ENCODE data around the gene PEAR1. TPM values are rescaled to one million over a fixed set of nuclear protein-coding genes. Genes with fewer than 3 reads are reported as not detected.

PEAR1 gene
- total RNA-seq, 1 experiment from 2014 or later = 9.8 TPM

- intact Hi-C loops (cut with micrococcal nuclease; ENCODE audit: unreplicated experiment) = no loop called here
- ChIA-PET CTCF (no interaction called here), POLR2A (ENCODE audit: unreplicated experiment) (no interaction called here)
- Histone ChIP-seq H3K9me2 (ENCODE audit: insufficient read depth) (no peaks in the 10 kb centered on the region), H2AFZ (no peak overlapping the region), H3K9me3 (ENCODE audit: insufficient read depth, low read depth) (no peaks in the 10 kb centered on the region), H3K4me3 (no peak overlapping the region), H3K4me1 (replicated peaks; ENCODE audit: insufficient read depth) (peaks cover 25% of the 10 kb centered on the region), H3F3A (ENCODE audit: insufficient read depth, low read depth) (peaks cover 13% of the 10 kb centered on the region), H3K79me2 (ENCODE audit: low read depth) (no peaks in the 10 kb centered on the region), H4K20me1 (ENCODE audit: insufficient read depth) (no peaks in the 10 kb centered on the region), H3K36me3 (ENCODE audit: low read depth) (no peaks in the 10 kb centered on the region), H3K27ac (no peak overlapping the region), H3K27me3 (ENCODE audit: insufficient read depth, low read depth) (no peaks in the 10 kb centered on the region), H3K4me2 (no peak overlapping the region)
- no peak for DNase-seq
- no TSS peak for BruUV-seq (replicated peaks)
- no peak for TF ChIP-seq EZH2 (IDR thresholded peaks at IDR 0.05; ENCODE audit: low read depth)
- TF ChIP-seq, protein P1, sequence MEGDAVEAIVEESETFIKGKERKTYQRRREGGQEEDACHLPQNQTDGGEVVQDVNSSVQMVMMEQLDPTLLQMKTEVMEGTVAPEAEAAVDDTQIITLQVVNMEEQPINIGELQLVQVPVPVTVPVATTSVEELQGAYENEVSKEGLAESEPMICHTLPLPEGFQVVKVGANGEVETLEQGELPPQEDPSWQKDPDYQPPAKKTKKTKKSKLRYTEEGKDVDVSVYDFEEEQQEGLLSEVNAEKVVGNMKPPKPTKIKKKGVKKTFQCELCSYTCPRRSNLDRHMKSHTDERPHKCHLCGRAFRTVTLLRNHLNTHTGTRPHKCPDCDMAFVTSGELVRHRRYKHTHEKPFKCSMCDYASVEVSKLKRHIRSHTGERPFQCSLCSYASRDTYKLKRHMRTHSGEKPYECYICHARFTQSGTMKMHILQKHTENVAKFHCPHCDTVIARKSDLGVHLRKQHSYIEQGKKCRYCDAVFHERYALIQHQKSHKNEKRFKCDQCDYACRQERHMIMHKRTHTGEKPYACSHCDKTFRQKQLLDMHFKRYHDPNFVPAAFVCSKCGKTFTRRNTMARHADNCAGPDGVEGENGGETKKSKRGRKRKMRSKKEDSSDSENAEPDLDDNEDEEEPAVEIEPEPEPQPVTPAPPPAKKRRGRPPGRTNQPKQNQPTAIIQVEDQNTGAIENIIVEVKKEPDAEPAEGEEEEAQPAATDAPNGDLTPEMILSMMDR (conservative IDR thresholded peaks at IDR 0.05) = no peak
Observed at GRCh38 chr1:156901590-156901900, 8.0 kb downstream of the PEAR1 start.

- H3K9me2 ChIP-seq (ENCODE audit: insufficient read depth) = no peaks in the 10 kb centered on the region
- POLR2A ChIA-PET (ENCODE audit: unreplicated experiment) = no interaction called here
- no peaks in the 10 kb centered on the region for H4K20me1 ChIP-seq (ENCODE audit: insufficient read depth)
- peaks cover 8% of the 10 kb centered on the region for H3F3A ChIP-seq (ENCODE audit: insufficient read depth, low read depth)
- no peak overlapping the region for H3K27ac ChIP-seq
- no TSS peak for BruUV-seq (replicated peaks)
- H3K27me3 ChIP-seq (ENCODE audit: insufficient read depth, low read depth) = no peaks in the 10 kb centered on the region
- no peak for DNase-seq
- no peak overlapping the region for H3K4me3 ChIP-seq
- no peaks in the 10 kb centered on the region for H3K36me3 ChIP-seq (ENCODE audit: low read depth)
- H3K79me2 ChIP-seq (ENCODE audit: low read depth) = no peaks in the 10 kb centered on the region
- peaks cover 24% of the 10 kb centered on the region for H3K4me1 ChIP-seq (replicated peaks; ENCODE audit: insufficient read depth)
- no peak for TF ChIP-seq EZH2 (IDR thresholded peaks at IDR 0.05; ENCODE audit: low read depth)
- TF ChIP-seq, protein P1 (conservative IDR thresholded peaks at IDR 0.05) = no peak
- H3K4me2 ChIP-seq = no peak overlapping the region
- CTCF ChIA-PET = no interaction called here
- intact Hi-C loops (cut with micrococcal nuclease; ENCODE audit: unreplicated experiment) = no loop called here
- H2AFZ ChIP-seq = no peak overlapping the region
- H3K9me3 ChIP-seq (ENCODE audit: insufficient read depth, low read depth) = no peaks in the 10 kb centered on the region
Observed at GRCh38 chr1:156901966-156902915, 8.7 kb downstream of the PEAR1 start.

DNA sequence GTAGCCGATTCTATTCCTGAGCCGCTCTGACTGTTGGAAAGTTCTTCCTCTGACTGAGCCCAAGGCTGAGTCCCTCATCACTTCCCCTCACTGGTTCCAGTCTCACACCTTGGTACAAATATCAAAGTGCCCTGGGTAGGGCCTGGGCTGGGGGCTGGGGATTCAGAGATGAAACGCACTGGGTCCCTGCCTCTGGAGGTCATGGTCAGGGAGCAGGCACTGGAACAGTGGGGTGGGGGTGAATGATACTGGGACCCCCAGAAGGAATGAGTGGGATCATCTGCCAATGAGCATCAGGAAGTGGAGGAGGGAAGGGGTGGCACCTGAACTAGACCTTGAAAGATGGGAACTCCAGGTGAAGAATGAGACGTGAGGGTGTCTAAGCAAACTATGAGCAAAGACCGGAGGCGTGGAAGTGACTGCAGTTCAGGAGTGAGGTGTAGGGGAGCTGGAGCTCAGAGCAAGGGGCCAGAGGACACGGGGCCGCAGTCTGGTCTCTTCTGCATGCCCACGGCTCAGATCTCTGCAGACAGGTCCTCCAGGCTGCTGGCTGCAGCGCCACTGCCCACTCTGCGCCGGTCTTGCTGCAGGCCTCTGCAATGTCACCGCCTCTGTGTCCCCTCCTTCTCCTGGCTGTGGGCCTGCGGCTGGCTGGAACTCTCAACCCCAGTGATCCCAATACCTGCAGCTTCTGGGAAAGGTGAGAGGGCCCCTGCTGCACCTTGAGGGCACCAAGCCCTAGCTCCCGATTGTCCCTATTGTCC lies 10.0 kb downstream of the PEAR1 start:
- no peak overlapping the region for H3K27ac ChIP-seq
- no peaks in the 10 kb centered on the region for H4K20me1 ChIP-seq (ENCODE audit: insufficient read depth)
- ChIA-PET POLR2A (ENCODE audit: unreplicated experiment) (no interaction called here), CTCF (no interaction called here)
- H3K4me3 ChIP-seq = no peak overlapping the region
- no peaks in the 10 kb centered on the region for H3K36me3 ChIP-seq (ENCODE audit: low read depth)
- H3F3A ChIP-seq (ENCODE audit: insufficient read depth, low read depth) = no peaks in the 10 kb centered on the region
- no TSS peak for BruUV-seq (replicated peaks)
- H3K9me2 ChIP-seq (ENCODE audit: insufficient read depth) = no peaks in the 10 kb centered on the region
- TF ChIP-seq, protein P1 (conservative IDR thresholded peaks at IDR 0.05) = no peak
- no peak for TF ChIP-seq EZH2 (IDR thresholded peaks at IDR 0.05; ENCODE audit: low read depth)
- H3K27me3 ChIP-seq (ENCODE audit: insufficient read depth, low read depth) = no peaks in the 10 kb centered on the region
- H3K79me2 ChIP-seq (ENCODE audit: low read depth) = no peaks in the 10 kb centered on the region
- intact Hi-C loops (cut with micrococcal nuclease; ENCODE audit: unreplicated experiment) = no loop called here
- DNase-seq = no peak
- peaks cover 15% of the 10 kb centered on the region for H3K4me1 ChIP-seq (replicated peaks; ENCODE audit: insufficient read depth)
- no peaks in the 10 kb centered on the region for H3K9me3 ChIP-seq (ENCODE audit: insufficient read depth, low read depth)
- H3K4me2 ChIP-seq = no peak overlapping the region
- H2AFZ ChIP-seq = no peak overlapping the region
